ENCODE results near the gene SPARCL1.

The SPARCL1 gene

DNA sequence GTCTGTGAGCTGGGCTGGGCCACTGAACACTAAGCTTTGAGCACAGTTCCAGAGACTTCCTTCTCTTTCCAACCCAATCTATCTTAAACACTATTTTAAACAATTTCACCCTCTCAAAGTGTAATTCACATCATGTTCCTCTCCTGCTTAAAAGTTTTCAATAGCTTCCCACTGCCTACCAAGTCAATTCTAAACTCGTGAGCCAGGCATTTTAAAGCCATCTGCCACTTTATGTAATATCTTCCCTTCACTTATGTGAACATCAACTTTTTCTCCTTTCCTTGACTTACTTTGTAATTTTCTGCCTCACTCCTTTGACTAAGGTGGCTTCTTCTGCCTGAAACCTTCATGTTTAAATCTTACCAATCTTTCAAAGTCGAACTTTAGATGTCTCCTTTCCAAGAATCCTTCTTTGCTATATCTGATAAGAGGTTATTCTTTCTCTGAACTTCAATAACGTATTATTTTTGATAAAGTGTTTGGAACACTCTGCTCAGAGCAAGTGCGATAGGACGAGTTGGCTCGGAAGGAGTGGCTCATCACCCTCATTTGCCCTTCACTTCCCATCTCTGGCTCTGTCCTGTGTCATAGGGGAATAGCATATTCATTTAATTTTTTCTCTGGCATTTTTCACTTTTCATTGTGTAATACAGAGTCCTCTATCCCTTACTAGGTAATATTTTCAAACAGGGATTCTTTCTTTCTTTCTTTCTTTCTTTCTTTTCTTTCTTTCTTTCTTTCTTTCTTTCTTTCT lies 13.0 kb upstream of the SPARCL1 start:
- no peak for DNase-seq (ENCODE audit: insufficient read length, low spot score)
- FAIRE-seq = no peak

DNA sequence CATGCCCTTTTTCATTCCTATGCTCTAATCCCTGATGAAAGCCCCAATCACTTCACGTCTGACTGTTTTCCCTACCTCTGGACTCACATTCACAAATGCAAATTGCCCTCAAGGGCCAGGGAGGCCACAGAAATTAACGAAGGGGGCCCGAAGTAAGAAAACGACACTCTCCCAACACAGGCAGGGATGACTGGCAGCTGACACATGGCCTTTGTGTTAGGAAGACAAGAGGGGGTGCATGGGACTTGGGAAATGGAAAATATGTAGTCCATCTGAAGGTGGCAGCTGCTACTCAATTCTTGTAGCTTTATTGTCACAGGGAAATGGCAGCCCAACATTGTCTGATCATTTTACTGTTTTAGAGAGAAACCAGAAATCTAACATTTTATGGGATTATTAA lies 12.3 kb upstream of the SPARCL1 start:
- FAIRE-seq (no peak), DNase-seq (ENCODE audit: insufficient read length, low spot score) (no peak)

DNA sequence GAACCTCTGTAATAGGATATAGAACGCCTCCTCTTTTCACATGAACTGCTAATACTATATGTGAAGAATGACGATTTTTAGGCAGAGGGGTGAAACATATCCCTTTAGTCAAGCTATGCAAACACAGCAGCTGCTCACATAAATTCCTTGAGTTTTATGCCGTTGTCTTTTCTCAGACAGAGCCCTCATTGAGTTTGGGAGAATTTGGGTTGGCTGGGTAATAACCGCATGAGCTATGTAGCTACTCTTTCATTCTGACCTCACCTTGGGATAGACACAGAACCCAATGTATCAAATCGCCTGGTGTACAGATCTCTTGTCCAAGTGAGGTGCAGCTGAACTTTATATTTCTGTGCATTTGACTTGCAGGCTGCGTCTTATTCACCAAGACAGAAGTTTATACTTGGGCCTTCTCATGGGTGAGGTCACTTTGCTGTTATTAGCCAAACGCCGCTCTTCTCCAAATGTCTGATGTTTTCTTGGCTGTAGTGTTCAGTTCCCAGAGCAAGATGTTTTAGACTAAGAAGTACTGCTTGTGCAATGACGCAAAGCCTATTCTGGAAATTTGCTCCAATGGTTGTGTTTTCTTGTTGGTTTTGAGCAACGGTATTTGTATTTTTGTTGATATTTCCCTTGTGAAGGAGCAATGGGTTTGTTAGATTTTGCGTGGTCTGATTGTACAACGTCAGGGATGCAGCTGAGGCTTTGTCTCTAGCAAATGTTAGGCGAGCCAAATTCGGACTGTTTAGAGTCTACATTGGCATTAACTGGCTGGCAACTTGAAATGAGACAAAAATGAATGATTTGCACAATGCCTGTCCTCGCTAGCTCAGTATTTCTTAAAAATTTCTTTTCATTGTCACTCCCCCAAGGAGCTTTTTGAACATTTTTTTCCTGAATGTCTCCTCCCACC lies 11.2 kb upstream of the SPARCL1 start:
- FAIRE-seq (no peak), DNase-seq (ENCODE audit: insufficient read length, low spot score) (no peak)

DNA sequence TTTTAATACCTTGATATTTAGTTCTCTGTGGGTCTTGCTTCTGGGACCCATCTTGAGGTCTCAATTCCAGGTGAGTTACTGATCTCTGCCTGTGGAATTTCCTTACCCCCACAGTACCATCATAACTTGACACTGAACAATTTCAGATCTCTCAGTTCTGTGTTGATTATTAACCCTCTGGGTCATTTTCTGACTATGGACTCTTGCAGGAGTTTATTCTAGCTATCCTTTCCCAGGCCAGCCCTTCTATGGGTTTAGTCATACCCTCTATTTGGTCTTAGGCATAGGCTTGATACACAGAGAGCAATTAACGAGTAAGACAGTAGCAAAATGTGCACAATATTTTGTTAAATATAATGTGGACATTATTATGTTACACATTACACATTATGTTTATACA lies 3.7 kb upstream of the SPARCL1 start:
- no peak for FAIRE-seq
- no peak for DNase-seq (ENCODE audit: insufficient read length, low spot score)

DNA sequence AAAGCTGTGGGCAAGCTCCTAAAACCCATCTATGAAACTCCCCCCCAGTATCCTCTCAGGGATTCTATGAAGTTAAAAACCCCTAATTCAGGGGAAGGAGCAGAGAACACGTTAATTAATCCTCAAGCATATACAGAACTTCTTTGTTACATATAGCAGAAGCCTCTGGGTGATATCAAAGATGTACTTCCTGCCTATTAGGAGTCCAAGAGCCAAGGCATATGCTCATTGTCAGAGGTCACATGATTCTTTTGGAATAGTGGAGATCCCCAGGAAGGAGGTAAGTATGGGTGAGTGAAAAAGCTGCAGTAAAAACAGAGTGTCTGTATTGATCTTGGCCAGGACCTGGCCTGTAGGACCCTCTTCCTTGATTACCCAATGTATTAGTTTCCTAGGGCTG lies 2.9 kb upstream of the SPARCL1 start:
- DNase-seq (ENCODE audit: insufficient read length, low spot score) = no peak
- no peak for FAIRE-seq

DNA sequence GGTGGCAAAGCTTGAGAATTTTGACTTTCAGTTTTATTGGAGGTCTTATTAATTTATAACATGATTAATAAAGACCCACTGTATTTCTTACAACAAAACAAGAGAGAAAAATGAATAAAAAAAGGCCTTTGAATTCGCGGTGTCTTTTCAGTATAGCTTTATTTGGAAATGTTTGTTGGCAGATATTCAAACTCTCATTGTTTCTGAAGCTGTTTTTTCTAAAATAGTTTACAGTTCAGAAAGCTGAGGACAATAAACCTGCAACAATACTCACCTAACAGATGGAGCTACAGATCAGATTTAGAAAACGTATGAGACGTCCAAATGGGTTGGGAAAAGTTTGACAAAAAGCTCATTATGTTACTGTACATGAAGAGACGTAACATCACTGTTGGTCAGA lies 2.4 kb upstream of the SPARCL1 start:
- FAIRE-seq (no peak), DNase-seq (ENCODE audit: insufficient read length, low spot score) (no peak)

DNA sequence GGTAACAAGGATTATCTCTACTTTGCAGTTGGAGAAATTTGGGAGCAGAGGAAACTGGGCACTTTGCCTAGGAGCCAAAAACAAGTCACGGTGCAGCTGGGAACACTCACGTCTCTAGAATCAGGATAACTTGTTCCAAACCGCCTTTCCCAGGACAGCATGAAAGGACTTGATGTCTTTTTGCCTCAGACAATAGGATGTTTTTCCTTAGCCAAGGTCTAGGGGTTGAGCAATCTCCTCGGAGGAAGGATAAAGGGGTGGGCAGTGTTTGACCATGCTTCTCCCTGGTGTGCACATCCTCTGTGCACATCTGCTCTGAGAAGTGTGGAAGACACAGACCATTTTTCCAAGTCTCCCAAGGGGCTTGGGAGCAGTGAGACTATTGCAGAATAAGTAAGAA lies 1.7 kb upstream of the SPARCL1 start:
- FAIRE-seq (no peak), DNase-seq (ENCODE audit: insufficient read length, low spot score) (no peak)

DNA sequence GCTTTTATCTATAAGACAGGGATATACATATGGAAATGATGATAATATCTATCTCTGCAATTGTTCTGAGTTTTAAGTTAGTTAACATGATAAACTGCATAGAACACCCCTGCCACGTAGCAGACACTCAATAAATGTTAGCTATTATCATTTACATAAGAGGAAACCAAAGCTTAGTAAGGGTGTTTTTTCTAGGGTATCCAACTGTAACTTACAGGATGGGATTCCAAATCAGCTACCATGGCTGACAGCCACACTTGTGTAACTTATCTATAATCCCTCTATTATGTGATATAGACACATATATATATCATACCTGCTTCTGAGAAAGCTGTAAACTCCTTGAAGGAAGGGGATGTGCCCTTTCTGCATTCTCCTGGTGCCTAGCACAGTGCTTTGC lies 1.1 kb upstream of the SPARCL1 start:
- FAIRE-seq (no peak), DNase-seq (ENCODE audit: insufficient read length, low spot score) (no peak)

DNA sequence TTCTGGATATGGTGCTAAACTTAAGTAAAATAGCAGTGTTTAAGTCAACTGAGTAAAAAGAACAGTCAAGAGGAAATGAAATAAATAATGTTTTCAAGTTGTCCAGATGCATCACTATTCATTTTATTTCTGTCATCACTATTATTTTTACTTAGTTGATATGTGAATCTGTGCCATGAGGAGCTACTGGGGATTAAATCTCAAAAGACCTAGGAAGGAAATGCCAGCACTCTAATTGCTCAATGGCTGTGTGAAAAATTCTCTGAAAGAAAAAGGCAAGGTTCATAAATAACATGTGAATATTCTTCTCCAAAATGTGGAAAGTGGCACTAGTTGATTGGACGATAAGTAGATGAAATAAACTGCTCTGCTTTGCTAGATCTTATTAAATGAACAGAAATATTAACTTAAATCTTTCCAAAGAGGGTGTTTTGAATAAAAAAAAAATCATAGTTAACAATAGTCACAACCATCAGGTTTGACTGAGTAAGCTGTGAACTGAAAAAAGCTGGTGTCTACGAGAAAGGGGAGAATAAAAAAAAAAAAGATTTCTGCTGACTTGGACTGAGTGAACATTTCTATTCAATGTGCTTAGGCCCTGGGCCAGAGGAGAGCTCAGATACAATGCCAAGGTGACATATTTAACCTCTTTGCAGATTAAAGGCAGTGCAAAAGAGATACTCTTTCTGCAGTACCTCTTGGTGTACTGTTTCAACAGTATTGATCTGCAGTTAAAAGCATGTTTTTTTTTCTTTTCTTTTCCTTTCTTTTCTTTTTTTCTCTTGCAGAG lies 1.6 kb downstream of the SPARCL1 start:
- DNase-seq (ENCODE audit: insufficient read length, low spot score) (no peak), FAIRE-seq (no peak)

DNA sequence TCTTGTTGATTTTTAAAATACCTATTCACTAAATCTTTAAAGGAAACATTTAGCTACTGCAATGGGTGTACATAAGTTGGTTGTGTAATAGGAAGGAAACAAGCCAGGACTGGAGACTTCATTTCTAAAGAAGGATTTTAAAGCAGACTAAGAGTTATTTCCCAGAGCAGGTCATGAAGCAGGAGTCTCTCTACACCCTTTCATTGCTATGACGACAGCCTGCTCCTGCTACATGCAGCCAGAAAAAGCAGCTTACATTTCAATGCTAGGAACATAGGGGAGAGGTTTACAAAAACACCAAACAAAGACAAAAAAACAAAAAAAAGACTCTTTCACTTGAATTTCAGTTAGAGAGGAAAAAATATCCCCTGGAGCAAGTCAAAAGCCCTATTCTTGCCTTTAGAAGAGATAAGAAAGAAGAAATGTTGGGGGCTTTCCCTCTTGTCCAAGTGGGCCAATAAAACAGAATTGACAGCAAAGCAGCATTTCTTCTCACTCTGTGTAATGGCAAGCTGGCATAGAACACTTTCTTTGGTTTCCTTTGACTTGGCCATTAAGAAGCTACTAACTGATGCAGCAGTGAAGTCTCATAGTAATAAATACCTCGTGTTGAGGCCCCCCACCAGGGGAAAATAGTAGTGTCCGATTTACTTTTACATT lies 3.4 kb downstream of the SPARCL1 start:
- no peak for DNase-seq (ENCODE audit: insufficient read length, low spot score)
- no peak for FAIRE-seq

DNA sequence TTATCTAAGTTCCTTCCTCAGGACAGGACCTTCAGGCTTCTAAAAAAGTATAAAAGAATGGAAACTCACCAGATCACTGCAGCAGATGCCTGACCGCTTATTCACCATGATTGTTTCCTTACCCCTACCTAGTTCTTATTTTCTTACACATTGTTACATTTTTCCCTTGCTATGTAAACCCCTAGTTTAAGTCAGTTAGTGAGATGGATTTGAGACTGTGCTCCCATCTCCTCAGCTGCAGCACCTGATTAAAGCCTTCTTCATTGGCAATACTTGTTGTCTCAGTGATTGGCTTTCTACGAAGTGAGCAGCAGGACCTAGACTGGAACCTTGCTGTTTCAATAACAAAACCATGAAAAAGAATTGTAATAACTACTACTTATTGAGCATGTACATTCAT lies 4.7 kb downstream of the SPARCL1 start:
- DNase-seq (ENCODE audit: insufficient read length, low spot score) = no peak
- no peak for FAIRE-seq

DNA sequence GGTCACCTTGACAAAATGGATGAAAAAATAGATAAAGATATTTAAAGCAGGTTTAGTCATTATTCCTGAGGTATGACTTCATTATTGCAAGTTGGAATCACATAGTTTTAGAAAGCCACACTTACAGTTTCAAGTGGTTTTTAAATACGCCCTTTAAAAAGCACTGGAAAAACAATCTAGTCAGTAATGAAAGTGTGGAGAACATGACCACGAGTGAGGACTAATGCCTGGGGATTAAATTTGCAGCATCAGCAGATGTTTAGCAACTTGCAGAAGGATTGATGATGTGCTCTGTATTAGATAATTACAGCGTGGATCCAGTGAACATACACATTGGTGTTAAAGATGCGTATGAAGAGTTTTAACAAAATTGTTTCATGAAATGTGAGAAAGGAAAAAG lies 5.9 kb downstream of the SPARCL1 start:
- FAIRE-seq (no peak), DNase-seq (ENCODE audit: insufficient read length, low spot score) (no peak)

DNA sequence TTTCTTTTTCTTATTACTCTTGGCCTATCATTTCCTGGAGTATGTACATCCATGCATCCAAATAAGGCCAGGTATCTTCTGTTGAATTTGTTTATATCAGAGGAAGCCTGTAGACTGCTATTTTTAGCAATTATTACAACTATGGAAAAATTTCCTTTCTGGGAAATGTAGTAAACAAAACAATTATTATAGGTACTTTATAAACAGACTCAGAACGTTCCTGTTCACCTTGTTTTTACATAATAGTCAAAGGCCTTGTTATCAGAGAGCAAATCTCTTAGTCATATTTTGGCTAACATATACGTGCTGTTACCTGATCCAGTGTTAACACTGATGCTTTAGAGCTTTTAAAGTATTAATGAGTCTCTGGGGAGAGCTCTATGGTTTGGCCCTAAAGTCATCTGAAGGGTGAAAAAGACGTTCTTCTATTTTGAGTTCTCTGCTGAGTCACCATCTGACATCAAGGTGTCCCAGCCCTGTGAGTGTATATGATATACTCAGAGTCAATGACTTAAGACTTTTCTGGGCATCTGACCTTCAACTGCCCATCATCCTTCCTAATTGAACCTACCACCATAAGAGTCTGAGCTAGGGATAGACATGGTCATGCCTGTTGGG lies 7.3 kb downstream of the SPARCL1 start:
- DNase-seq (ENCODE audit: insufficient read length, low spot score) = no peak

DNA sequence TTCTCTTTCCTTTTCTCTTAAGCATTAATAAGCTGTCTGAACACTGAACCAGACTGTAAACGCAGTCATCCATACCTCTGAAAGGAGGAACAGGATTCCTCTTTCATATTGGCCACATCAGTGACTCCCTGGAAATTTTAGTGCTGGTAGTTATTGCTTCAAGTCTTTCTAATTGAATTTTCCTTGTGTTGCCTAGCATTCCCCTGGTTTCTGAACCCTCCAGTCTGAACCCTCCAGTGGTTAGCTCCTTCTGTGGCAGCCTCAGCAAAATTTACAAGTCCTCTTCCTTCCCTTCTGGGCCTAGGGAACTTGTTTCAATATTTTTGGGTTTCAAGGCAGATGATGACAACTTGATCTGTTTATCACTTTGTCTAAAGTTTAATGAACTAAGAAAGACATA lies 7.9 kb downstream of the SPARCL1 start:
- no peak for FAIRE-seq
- DNase-seq (ENCODE audit: insufficient read length, low spot score) = no peak

More for the DNA sequence above, 7.3 kb downstream of the SPARCL1 start:
- FAIRE-seq = no peak

DNA sequence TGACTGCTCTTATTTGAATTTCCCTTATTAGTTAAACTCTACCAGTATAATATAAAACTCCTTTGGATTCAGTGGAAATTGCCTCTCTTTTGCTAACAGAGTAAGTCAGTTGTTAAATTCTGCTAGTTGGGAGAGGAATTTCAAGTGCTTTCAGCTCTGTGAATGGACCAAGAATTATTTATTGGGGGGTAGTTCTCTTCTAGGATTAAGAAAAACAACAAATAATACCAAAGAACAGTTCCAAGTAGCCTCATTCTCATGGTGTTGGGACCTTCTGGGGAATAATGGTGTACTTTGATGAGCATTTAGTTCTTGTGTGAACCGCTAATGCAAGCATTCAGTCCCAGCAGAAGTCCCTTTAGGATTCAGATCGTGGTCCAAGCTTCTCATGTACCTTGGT lies 11.6 kb downstream of the SPARCL1 start:
- no peak for FAIRE-seq
- no peak for DNase-seq (ENCODE audit: insufficient read length, low spot score)

DNA sequence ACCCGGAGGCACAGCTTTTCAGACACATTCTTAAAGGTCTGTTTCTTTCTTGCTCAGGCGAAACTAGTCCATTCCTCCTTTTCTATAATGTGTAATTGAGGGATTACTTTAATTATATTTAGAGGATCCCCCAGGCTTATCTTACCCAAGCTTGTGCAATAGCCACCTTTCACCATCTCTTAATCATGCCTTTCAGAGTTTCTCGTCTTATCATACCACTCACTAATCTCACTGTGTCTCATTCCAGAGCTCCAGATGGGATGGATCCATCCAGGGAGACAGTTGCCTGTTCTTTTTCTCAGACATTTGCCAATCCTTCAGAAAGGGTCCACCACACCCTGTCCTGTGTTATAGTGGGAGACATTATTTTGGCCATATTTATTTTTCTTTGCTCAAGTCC lies 12.5 kb downstream of the SPARCL1 start:
- no peak for FAIRE-seq
- no peak for DNase-seq (ENCODE audit: insufficient read length, low spot score)

DNA sequence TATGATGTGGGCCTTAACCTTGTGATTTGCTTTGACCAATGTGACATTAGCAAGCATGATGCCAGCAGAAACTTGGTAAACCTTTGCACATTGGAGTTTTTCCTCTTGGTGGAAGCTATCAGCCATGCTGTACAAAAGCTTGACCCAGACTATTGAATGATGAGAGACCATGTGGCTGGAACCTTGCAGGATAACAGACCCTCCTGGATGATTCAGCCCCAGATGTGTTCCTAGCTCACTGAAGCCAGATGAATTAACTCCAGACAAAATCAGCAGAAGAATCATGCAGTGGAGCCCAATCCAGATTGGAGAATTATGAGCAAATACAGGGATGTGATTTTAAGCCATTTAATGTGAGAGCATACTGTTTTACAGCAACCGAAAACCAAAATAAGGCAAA lies 16.8 kb downstream of the SPARCL1 start:
- DNase-seq (ENCODE audit: insufficient read length, low spot score) (no peak), FAIRE-seq (no peak)

DNA sequence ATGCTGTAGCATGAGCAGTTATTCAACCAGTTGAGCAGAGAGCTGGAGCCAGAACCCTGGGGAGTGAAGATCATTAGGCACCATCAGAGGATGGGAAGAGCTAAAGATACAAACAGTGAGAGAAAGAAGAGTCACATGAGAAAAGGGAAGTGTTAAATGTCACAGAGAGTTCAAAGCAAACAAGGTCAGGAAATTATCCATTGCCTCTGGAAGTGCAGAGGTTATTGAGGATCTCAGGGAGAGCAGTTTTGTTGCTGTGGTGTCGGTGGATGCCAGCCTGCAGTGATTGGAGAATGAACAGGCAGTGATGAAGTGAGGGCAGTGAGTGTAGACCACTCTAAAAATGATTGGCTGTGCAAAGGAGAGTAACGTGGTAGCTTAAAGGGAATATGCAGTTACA lies 17.7 kb downstream of the SPARCL1 start:
- no peak for FAIRE-seq

DNA sequence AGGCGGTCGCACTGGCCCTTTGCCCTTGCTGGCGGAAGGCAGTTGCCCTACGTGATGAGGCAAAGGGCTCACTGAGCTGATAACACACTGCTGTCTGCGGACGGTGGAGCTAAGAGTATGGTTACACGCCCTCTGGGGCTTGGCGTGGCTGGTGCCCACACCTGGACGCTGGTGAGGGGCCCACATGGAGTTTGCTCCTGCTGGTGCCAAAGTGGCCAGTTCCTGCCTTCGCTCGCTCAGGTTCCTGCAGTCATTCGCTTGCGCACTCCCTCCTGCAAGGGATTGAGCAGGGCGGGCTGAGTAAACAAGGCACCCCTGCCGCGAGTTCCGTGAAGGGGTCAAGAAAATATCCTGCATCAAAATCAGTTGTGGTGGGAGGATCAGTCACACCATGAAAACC lies 18.4 kb downstream of the SPARCL1 start:
- DNase-seq (ENCODE audit: insufficient read length, low spot score) = no peak
- no peak for FAIRE-seq

More for the DNA sequence above, 17.7 kb downstream of the SPARCL1 start:
- DNase-seq (ENCODE audit: insufficient read length, low spot score) = no peak

DNA sequence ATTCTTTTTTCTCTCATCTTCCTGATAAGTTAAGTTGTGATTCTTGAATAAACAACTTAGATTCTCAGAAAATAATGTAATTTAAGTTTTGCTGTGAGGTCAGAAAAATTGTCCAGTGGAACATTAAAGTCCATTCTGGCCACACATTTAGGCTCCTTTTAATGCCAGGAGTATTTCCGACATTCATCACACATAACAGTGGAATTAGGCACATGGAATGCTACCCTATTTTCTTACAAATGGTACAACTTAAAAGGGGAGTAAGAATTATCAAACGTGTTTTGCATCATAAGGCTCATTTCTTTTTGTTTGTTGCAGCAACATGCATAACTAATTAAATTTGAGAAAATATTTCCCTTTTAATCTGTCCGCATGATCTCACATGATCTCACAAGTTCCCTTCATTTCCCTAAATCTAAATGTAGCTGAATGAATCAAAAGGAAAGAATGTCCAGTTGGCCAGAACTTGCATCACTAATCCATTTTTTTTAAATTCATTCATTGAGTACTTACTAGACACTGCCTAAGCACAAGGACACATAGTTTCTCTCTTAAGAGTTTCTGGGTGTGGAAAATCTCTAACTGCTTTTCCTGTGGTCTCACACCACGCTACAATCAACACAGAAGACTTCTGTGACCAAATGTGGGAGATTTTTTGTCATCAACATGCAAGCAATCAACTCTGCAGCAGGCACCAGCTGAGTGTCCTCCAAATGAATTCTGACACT lies 22.0 kb downstream of the SPARCL1 start:
- no peak for FAIRE-seq
- DNase-seq (ENCODE audit: insufficient read length, low spot score) = no peak

All from HTR-8/SVneo (cell line).